ENCODE measurements around the gene EIF2A. TPM values are rescaled to one million over a fixed set of nuclear protein-coding genes. Genes with fewer than 3 reads are reported as not detected.

The EIF2A gene
- total RNA-seq, 1 experiment from 2014 or later: 74.1 TPM

GRCh38 chr3:150557725-150558124 lies 11.1 kb downstream of the EIF2A start:
- Histone ChIP-seq H3K18ac (ENCODE audit: insufficient read length, low read depth, low read length) (no peak overlapping the region), H3K4me1 (ENCODE audit: insufficient read depth, low read length) (no peaks in the 10 kb centered on the region), H3T11ph (ENCODE audit: low read length) (no peak overlapping the region), H2BK15ac (ENCODE audit: low read depth, low read length) (no peak overlapping the region), H3K56ac (ENCODE audit: insufficient read length, low read depth, low read length) (no peak overlapping the region), H2AK5ac (ENCODE audit: insufficient read length, low read length) (no peak overlapping the region), H4K20me1 (ENCODE audit: control insufficient read depth, insufficient read depth, insufficient read length) (no peaks in the 10 kb centered on the region), H3K23ac (ENCODE audit: insufficient read length, low read depth, low read length) (no peak overlapping the region), H3K23me2 (ENCODE audit: insufficient read length, low read depth, low read length, poor library complexity, severe bottlenecking) (no peaks in the 10 kb centered on the region), H3K27ac (ENCODE audit: insufficient read length, low read depth, low read length) (no peak overlapping the region), H2BK5ac (ENCODE audit: insufficient read length, low read length) (no peak overlapping the region), H4K91ac (ENCODE audit: insufficient read length, low read depth, low read length) (no peak overlapping the region), H2AFZ (ENCODE audit: low read length) (no peak overlapping the region), H2BK20ac (ENCODE audit: low read depth, low read length, poor library complexity, severe bottlenecking) (no peak overlapping the region), H3K9ac (ENCODE audit: extremely low read depth, insufficient read length, low read length) (no peak overlapping the region), H4K5ac (ENCODE audit: insufficient read length, low read depth, low read length) (no peak overlapping the region), H2BK120ac (ENCODE audit: low read depth, low read length, poor library complexity, severe bottlenecking) (no peak overlapping the region), H3K4ac (ENCODE audit: low read depth, low read length) (no peak overlapping the region), H2BK12ac (ENCODE audit: insufficient read length, low read depth, low read length) (no peak overlapping the region), H3K4me2 (ENCODE audit: insufficient read depth, insufficient read length, low read length) (no peak overlapping the region), H3K79me2 (ENCODE audit: insufficient read depth, low read length) (peaks cover 4% of the 10 kb centered on the region; the same call in 1 of the 2 replicates), H3K14ac (ENCODE audit: insufficient read depth, low read length) (no peak overlapping the region), H3K79me1 (ENCODE audit: insufficient read depth, low read depth, low read length, poor library complexity, severe bottlenecking) (peaks cover 6% of the 10 kb centered on the region), H4K8ac (replicated peaks; ENCODE audit: insufficient read length, low read depth, low read length) (no peak overlapping the region), H3K27me3 (ENCODE audit: insufficient read depth, low read length) (no peaks in the 10 kb centered on the region), H3K9me3 (ENCODE audit: control insufficient read depth, low read depth, low read length) (no peaks in the 10 kb centered on the region)
- Mint-ChIP-seq H3K4me3 (no peak overlapping the region), H3K27ac (no peak overlapping the region; a peak in 1 of 7 replicates), H3K36me3 (ENCODE audit: insufficient read depth in 1 of 3, low read depth in 3 of 3) (peaks cover 21 to 45% (median 27%) of the 10 kb centered on the region in 3 experiments; a peak in 6 of 7 replicates), H3K9me3 (no peaks in the 10 kb centered on the region), H3K4me1 (no peaks in the 10 kb centered on the region), H3K27me3 (ENCODE audit: low read depth) (no peaks in the 10 kb centered on the region)
- TF ChIP-seq CTCF (conservative IDR thresholded peaks at IDR 0.05): no peak
- no peak for DNase-seq
- WGBS (ENCODE audit: extremely low coverage, insufficient read length, low lambda C conversion rate): no CpG with 5 or more reads among the region's 1 CpG

Measured in H9 (cell line).